Ammon's horn (tissue), 1 donor: ENCODE measurements around the gene TCTN3.
A peak's percentile ranks its signal among the peaks of the same experiment; 100 is the strongest.
"Not testable (repeated sequence)": the region's sequence is repeated elsewhere in the genome, so short reads cannot be mapped to it uniquely, and the experiment has no call there.

ENCODE experiments used
- DNase-seq: peaks from one replicate; pipeline ENCODE4 v3.0.0-alpha.2; 2016; ENCODE audit warnings: low spot score

TCTN3 gene

GRCh38 chr10:95693668-95694534, at the start of gene TCTN3:
Gene TCTN3 (minus strand): TSS chr10:95693927. CDS start chr10:95693899, 28 bp downstream.
- peak; percentile 100 for DNase-seq

DNA sequence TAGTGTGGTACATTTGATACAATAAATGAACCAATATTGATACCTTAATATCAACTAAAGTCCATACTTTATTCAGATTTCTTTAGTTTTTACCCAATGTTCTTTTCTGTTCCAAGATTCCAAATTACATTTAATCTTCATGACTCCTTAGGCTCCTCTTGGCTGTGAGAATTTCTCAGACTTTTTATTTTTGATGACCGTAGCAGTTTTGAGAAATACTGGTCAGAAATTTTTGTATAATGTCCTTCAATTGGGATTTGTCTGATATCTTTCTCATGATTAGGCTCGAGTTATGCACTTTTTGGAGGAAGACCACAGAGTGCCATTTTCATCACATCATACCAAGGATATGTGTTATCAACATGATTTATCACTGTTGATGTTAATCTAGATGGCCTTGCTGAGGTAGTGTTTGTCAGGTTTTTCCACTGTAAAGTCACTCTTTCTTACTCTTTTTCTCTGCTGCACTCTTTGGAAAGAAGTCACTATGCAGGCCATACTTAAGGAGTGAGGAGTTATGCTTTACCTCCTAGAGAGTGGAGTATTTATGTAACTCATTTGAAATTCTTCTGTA, 49.3 kb upstream of the TCTN3 start:
- DNase-seq: no peak

DNA sequence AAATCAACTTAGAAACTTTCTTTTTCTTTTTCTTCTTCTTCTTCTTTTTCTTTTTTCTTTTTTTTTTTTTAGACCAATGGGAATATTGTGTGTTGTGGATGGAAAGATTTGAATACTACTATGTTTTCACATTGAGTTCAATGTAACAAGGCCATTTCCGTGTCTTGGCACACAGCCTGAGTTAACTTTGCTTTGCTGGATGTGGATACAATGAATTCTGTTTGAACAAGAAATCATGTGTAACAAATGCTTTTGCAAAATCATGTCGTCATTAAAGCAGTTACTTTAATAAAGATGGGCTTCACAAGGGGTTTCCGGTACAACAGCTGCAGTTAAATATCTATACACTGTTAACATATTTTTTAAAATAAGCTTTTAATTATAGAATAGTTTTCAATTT, 48.8 kb upstream of the TCTN3 start:
- DNase-seq: no peak

DNA sequence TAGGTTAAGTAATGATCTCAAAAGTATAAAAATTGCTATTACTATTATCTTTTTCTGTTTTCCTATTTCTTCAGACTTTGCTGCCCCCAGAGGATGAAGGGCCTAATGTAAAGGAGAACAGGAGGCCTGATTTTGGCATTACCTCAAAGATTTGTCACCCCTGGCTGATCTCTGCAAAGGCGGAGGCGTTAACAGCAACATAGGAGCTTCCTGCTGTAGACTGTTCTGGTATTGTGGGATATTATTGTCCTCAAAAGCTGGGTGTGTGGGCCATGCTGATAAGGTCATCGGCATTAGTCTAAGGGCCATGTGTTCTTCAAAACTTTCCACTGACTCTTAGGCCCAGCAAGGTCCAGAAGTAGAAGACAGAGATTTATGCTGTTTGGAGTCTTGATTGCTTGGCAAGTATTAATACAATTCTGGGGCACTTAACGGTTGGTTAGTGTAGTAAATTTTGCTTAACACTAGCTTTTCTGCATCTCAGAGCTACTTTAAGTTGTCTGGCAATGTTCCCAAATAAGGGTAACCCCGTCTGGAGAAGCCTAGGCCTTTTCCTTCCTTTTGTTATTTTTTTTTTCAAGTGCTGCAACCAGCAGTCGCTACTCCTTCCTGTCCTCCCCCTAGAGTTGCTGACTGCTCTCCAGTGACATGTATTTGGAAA, 48.2 kb upstream of the TCTN3 start:
- DNase-seq: peak; percentile 33

GRCh38 chr10:95739056-95739455, 45.3 kb upstream of the TCTN3 start:
- no peak for DNase-seq

DNA sequence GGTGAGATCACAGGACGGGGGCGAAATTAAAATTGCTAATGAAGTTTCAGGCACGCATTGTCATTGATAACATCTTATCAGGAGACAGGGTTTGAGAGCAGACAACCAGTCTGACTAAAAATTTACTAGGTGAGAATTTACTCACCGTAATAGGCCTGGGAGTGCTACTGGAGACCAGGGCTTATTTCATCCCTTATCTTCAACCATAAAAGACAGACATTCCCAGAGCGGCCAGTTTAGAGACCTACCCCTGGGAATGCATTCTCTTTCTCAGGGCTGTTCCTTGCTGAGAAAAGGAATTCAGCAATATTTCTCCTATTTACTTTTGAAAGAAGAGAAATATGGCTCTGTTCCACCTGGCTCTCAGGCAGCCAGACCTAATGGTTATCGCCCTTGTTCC, 39.2 kb upstream of the TCTN3 start:
- DNase-seq: not testable (repeated sequence)

DNA sequence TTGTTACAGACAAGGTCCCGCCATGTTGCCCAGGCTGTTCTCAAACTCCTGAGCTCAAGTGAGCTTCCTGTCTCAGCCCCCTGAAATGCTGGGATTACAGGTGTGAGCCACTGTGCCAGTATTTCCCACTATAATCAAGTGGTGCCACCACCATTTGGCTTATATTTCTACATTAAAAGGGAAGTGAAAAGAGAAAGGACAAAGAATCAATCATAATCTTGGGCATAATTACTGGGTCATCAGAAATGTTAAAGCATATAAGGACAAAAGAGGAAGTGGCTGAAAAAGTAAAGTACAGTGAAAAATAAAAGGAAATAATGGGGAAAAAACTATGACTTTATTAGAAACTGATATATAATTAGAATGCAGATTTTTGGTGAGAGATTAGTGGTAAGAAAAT, 36.5 kb upstream of the TCTN3 start:
- no peak for DNase-seq

GRCh38 chr10:95729323-95730055, 35.8 kb upstream of the TCTN3 start:
- no peak for DNase-seq

- DNase-seq: peak; percentile 37
Observed at GRCh38 chr10:95728526-95728925, 34.8 kb upstream of the TCTN3 start.

GRCh38 chr10:95722496-95722895, 28.8 kb upstream of the TCTN3 start:
- not testable (repeated sequence) for DNase-seq

- DNase-seq: not testable (repeated sequence)
Observed at GRCh38 chr10:95720745-95721144, 27.0 kb upstream of the TCTN3 start.

GRCh38 chr10:95716866-95717265, 23.1 kb upstream of the TCTN3 start:
- no peak for DNase-seq

DNA sequence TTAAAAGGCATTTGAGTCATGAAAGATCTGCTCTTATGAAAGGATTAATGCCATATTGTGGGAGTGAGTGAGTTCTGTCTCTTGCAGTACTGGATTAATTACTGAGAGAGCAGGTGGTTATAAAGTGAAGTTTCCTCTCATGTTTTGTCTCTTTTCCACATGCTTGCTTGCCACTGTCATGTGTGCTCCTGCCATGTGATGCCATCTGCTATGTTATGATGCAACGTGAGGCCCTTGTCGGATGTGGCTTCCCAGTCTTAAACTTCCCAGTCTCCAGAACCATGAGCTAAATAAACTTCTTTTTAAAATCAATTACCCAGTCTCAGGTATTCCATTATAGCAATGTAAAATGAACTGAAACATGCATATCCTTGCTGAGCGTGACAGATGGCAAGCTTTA, 22.7 kb upstream of the TCTN3 start:
- DNase-seq: peak; percentile 47

DNA sequence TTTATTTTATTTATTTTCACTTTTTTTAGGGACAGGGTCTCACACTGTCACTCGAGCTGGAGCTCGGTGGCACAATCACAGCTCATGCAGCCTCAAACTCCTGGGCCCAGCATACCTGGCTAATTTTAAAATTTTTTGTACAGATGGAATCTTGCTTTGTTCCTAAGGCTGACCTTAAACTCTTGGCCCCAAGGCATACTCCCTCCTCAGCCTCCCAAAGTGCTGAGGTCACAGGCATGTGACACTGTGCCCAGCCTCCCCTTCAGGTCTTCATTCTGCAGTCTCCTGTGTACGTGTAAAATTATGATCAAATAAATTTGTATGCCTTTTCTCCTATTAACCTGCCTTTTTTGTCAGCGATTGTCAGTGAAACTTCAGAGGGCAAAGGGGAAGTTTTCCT, 17.8 kb upstream of the TCTN3 start:
- DNase-seq: no peak

- no peak for DNase-seq
Observed at GRCh38 chr10:95706990-95707389, 13.3 kb upstream of the TCTN3 start.

DNA sequence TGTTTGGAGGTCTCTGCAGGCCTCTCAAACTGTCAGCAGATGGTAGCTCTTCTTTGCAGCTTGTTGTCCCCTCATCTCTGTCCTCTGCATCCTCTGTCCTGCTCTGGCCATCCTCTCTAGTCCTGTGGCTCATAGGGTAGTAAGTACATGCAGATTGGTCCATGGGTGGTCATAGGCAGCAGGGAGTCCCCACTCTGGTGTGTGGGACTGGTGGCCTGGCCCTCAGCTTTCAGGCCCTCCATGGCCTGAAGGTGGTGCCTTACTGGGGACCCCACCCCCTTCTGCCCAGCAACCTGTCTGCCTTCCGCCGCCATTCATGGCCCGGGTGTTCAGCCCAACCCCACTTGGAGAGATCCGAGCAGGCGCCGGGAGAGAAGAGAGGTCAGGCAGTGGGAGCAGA, 12.8 kb upstream of the TCTN3 start:
- DNase-seq: no peak

GRCh38 chr10:95698415-95698814, 4.7 kb upstream of the TCTN3 start:
- DNase-seq: no peak

- DNase-seq: peak; percentile 74
Observed at GRCh38 chr10:95697429-95697828, 3.7 kb upstream of the TCTN3 start.

- DNase-seq: no peak
Observed at GRCh38 chr10:95694665-95695064, 938 bp upstream of the TCTN3 start.

DNA sequence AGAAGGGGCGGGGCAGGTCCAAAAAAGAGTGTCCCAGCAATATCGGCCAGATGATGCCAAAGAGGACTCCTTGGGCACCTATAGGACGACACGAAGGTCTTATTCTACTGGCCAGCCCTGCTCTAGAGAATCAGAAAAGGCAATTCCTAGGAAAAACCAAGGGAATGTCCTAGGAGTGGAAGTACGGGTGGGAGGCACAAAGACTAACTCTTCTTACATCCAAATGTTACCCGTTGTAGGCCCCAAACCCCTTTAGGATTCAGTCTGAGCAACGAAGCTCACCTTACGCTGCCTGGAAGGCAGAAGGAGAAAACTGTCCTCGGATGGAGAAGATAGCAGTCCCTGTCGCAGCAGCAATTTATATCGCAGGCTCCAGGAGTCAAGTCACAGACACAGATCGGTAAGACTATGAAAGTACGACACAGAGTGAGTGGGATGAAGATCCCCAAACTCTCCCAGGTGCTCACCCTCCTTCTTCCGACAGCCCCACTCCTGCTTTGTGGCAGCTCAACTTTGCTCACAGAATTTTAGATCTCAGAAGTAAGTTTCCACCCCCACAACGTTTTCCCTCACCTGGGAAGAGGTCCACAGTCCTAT, 558 bp downstream of the TCTN3 start:
- no peak for DNase-seq

GRCh38 chr10:95691281-95691680, 2.4 kb downstream of the TCTN3 start:
- no peak for DNase-seq

- DNase-seq: no peak
Observed at GRCh38 chr10:95688648-95689047, 5.1 kb downstream of the TCTN3 start.
